GM19395 (cell line): ENCODE results near the gene TNRC6C.
"Not testable (repeated sequence)": the region's sequence is repeated elsewhere in the genome, so short reads cannot be mapped to it uniquely, and the experiment has no call there.

ENCODE experiments used
- ATAC-seq: cut with Tn5 transposase; IDR thresholded peaks from one replicate; pipeline ENCODE4 v1.9.1; 2021; ENCODE audit warnings: mild to moderate bottlenecking, moderate library complexity; ENCODE audit not compliant: unreplicated experiment

TNRC6C gene

DNA sequence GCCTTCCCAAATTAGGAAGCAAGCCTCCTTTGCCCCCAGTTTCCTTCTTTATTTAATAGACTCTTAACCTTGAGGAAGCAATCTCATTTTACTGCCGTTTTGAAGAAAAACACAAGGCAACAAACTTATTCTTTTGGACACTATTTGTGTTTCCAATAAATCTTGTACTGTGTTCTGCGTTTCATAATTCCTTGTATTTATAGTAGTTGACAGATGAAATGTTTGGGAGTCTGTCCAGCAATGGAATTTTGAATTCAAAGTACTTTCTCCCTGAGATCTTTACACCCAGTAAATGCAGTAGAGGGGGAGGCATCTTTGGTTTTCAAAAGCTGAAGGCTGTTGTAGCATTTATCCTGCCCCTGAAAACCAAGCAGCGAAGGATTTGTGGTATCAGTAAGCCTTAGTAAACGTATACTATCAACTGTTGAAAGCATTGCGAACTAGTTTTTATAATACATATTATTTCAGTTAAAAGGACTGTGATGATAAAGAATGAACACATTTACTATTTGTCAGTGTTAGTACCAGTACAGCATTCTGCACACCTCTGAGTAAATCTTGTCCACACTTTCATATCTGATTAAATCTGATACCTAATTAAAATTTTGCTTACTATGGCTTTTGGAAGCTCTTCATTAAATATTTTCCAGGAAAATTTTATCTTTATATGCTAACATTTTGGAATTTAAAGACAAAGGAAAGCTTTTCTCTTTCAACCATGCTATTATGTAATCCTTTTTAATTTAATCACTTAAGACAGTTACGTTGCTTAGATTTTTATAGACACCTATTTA lies 83.1 kb downstream of the TNRC6C start:
- no peak for ATAC-seq

DNA sequence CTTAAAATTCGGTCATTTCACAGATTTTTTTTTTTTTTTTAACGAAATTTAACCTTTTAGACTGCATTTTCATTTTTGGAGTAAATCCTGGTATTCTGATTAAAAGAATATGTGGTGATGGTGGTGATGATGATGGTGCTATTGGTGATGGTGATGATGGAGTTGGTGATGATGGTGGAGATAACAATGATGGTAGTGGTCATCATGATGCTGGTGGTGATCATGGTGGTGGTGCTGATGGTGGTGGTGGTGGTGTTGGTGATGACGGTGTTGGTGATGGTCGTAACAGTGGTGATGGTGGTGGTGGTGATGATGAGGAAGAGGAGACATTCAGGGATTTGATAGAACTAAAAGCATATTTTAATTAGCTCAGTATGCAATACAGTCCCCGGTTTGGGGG lies 84.0 kb downstream of the TNRC6C start:
- ATAC-seq, result no peak

DNA sequence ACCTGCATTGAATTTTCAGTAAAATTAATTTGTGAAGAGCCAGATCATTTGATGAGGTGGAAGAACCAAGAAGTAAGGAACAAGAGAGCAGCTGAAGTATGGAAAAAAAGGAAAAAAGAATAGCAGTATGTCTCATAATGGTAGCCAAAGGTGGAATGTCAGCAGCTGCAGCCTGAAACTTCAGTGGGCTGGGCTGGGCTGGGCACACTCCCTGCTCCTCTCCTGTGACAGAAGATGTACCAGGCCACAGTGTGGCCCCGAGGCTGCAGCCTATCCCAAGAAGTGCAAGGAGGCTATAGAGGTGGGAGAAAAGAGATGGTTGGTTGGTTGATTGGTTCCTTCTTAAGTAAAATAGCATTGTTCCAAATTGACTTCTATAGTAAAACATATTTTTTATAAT lies 84.5 kb downstream of the TNRC6C start:
- no peak for ATAC-seq

DNA sequence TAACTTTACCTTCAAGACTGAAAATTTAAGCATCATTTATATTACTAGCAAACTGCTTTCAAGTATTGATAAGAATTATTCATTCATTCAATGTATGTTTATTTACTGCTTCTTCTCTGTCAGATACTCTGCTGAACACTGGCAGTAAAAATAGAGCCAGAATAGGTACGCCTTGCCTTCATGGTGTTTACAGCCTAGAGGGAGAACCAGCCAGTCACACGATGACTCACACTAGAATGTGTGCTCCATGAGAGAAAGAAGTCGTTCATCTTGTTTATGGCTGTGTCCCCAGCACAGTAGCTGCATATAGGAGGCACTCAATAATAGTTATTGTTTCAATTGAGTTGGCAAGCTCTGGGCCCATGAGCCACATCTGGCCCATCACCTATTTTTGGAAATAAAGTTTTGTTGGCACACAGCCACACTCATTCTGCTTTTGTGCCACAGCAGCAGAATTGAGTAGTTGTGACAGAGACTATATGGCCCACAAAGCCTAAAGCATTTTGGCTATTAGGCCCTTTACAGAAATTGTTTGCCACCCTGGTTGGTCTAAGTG lies 85.9 kb downstream of the TNRC6C start:
- no peak for ATAC-seq

DNA sequence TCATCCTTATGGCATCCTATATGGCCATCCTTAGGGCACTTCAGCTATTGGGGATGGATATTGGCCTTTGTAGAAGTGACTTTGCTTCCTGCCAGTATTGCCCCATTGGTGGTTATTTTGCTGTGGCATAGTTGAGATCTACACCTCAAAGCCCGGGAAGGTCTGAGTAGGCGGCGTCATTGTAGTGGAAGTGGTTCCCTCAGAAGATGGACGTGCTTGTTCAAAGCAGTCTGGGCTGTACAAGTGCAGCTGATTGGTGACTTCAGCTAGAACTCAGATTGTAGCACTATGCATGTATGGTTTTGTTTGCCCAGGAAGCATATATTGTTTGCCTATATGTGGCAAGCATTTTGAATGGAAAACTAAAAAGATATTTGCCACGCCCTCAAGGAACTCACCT lies 86.8 kb downstream of the TNRC6C start:
- no peak for ATAC-seq

DNA sequence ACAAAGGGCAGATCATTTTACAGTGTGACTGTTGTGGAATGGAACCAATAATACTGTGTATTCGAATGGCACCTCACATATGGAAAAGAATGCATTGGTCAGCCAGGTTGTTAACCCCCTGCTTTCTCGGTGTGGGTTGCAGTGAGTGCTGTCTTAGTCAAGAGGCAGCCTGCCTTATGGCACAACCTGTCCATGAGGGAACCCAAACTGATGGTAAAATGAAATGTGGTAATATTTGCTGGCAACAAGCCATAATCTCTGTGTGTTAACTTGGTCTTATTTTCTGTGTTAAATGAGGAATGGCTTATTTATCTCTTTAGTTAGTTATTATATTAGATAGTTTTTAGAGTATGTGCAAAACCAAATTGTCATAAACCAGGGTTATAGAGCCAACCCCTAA lies 88.4 kb downstream of the TNRC6C start:
- no peak for ATAC-seq

DNA sequence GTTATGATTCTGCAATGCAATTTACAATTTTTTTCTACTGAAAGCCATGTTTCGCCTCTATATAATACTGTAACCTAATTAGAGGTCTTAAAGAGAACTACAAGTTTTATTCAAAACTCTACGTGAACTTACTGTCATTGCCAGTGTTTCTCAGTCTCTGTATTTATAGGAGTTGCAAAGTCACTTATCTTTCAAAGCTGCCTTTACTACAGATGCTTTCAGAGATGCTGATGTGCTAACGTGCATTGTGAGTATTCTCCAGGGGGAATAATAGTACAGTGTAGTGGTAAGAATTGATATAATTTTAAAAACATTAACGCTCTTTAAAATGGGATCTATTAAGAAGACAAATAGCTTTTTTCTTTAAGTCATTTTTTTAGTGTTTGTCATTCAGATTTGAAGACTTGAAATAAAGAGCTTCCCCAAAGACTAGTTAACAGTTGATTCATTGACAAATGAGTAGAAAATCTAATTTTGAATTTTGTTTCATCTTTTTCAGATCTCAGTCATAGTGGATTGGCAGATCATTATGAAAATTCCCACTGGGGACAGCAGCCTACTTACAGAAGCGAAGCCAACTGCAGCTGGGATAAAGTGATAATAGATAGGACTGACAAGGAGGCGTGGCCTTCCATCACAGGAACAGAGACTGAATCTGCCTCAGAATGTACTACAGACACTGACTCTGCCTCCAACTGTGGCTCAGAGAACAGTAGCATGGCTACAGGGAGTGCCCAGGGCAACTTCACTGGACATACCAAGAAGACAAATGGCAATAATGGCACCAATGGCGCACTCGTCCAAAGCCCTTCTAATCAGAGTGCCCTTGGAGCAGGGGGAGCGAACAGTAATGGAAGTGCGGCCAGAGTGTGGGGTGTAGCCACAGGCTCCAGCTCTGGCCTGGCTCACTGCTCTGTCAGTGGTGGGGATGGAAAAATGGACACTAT lies 90.1 kb downstream of the TNRC6C start:
- no peak for ATAC-seq

DNA sequence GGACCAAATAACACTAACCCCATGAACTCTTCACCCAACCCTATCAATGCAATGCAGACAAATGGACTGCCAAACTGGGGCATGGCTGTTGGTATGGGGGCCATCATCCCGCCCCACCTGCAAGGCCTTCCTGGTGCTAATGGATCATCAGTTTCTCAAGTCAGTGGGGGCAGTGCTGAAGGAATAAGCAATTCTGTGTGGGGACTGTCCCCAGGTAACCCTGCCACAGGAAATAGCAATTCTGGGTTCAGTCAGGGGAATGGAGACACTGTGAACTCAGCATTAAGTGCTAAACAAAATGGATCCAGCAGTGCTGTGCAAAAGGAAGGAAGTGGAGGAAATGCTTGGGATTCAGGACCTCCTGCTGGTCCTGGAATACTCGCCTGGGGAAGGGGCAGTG lies 91.1 kb downstream of the TNRC6C start:
- no peak for ATAC-seq

DNA sequence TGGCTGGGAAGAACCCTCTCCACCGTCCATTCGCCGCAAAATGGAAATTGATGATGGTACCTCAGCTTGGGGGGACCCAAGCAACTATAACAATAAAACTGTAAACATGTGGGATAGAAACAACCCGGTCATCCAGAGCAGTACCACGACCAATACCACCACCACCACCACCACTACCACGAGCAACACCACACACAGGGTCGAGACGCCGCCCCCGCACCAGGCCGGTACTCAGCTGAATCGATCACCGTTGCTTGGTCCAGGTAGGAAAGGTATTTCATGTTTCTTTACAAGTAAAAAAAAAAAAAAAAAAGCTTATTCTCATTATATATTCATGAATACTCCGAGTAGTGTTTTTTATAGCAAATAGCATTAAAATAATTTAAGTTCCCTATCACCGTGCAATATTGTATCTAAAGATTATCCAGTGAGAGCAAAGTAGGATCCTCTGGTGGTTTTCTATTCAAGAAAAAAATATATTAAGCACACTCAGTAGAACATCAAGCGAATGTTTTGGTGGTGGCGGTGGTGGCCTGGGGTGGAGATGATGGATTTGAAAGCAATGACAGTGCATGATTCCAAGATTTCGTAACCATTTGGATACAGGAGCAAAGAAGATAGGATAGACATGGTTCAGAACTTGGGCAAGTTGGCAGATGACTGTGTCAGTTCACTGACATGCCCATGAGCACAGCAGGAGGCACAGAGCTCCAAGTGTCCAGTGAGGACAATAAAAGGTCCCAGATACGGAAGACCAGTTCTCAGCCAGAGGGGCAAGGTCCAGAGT lies 92.9 kb downstream of the TNRC6C start:
- no peak for ATAC-seq

DNA sequence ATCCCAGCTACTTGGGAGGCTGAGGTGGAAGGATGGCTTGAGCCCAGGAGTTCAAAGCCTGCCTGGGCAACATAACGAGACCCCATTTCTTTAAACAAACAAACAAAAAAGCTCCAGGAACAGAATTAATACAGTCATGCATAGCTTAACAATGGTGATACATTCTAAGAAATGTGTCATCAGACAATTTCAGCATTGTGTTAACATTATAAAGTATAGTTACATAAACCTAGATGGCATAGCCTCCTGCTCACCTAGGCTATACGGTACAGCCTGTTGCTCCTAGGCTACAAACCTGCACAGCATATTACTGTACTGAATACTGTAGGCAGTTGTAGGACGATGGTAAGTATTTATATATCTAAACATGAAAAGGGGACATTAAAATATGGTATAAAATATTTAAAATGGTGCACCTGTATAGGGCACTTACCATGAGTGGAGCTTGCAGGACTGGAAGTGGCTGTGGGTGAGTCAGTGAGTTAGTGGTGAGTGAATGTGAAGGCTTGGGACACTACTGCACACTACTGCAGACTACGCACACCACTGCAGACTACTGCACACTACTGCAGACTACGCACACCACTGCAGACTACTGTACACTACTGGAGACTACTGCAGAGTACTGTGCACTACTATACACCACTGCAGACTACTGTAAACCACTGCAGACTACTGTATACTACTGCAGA lies 95.4 kb downstream of the TNRC6C start:
- ATAC-seq, result no peak

DNA sequence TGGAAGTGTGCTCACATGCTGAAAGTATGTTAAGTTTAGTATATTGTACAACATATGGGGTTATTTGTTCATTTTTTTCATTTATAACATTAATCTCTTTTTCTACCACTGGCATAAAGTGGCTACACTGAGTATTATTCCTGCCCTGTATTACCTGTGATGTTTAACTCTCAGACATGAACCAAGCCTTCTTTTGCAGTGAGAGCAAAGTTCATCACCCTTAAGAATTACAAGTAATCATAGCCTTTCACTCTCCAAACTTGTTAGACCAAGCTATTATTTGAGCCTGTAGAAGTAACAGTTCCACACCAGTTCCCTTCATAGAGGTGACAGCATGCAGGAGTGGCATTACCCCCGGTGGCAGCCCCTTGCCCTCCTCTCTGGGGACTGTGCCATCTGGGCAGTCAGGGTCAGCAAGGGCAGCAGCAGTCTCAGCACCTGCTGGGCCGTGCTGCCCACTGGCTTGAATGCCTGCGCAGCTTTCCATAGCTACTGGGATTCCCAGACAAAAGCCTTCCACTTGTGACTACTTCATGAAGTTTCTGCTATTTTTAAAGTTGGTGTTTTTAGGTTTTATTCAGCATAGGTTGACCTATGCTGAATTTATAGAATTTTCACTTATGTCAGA lies 98.7 kb downstream of the TNRC6C start:
- ATAC-seq, result no peak

DNA sequence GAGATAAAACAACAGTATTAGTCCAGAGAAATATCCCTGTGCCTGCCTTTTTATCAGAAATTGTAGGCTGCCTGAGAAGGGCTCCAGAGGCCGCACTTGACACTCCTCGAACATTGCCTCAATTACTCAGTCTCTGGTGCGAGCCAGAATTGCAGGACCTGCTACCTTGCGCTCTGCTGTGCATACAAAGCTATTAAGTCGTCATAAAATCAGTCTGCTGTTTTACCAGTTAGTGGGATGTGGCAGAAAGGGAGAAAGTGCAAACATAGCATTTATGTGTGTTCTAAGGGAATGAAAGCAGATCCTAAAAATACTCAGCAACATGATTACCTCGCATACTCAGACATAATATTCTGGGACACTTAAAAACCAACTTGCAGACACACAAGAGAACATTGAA lies 99.5 kb downstream of the TNRC6C start:
- no peak for ATAC-seq

DNA sequence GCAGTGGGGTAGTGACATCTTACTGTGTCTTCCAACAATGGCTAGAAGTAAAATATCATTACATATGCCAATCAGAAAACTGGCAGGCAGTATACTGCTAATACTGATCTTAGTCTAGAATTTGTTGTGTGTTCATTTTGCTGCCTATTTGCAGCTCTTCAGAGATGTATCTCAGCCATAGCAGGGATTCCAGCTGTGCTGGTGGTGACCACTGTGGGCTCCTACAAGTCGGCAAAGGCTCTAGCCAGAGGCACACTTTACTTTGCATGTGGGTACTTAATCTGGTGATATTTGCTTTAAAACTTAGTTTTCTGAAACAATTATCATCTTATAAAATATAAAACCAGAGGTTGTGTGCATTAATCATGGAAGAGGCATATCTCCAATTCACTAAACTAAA lies 100.1 kb downstream of the TNRC6C start:
- no peak for ATAC-seq

DNA sequence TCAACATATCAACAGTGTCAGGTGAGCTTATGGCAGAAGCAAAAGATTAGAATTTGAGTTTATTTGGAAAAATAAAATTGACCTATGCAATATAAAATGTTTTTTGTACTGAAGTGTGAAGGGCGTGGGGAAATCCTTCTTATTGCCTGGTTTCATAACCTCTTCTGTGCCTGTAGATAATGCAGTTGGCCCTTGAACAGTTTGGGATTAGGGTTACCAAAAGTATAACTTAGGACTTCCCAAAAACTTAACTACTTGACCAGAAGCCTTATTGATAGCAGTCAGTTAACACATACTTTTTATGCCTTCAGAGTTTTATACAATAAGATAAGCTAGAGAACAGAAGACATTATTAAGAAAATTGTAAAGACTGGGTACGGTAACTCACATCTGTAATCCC lies 104.1 kb downstream of the TNRC6C start:
- ATAC-seq, result no peak

DNA sequence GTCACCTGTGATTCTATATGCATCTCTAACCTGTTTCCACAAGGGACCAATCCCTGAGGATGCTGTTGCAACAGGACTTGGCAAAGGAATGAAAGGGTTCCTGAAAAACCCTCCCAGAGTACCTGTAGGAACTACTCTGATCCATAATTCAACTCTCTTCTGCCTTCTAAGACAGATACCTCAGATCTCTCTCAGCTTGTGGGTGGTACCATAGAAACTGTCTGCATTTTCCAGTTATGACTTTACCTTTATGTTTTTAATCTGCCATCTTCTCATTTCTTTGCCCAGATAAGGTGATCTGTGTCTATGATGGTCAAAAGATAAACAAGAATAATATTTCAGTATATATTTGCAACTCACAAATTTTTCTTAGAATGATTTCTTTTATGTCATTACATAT lies 105.0 kb downstream of the TNRC6C start:
- ATAC-seq, result no peak

DNA sequence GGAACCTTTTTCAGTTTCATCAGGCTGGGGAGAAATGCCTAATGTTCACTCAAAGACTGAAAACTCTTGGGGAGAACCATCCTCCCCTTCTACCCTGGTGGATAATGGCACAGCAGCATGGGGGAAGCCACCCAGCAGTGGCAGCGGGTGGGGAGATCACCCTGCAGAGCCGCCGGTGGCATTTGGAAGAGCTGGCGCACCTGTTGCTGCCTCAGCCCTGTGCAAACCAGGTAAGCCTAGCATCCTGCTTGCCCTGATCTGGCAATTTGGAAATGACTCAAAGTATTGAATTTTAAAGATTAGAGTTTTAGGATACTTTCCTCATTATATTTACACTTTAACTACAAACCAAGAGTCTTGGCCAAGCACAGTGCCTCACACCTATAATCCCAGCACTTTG lies 106.2 kb downstream of the TNRC6C start:
- no peak for ATAC-seq

DNA sequence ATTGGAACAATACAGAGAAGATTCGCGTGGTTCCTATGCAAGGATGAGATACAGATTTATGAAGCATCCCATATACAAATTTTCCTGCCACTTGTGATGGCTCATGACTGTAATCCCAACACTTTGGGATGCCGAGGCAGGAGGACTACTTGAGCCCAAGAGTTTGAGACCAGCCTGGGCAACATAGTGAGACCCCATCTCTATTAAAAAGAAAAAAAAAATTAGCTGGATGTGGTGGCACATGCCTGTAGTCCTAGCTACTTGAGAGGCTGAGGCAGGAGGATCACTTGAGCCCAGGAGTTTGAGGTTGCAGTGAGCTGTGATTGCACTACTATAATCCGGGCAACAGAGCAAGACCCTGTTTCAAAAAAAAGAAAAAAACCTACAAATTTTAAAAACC lies 108.5 kb downstream of the TNRC6C start:
- ATAC-seq, result not testable (repeated sequence)

DNA sequence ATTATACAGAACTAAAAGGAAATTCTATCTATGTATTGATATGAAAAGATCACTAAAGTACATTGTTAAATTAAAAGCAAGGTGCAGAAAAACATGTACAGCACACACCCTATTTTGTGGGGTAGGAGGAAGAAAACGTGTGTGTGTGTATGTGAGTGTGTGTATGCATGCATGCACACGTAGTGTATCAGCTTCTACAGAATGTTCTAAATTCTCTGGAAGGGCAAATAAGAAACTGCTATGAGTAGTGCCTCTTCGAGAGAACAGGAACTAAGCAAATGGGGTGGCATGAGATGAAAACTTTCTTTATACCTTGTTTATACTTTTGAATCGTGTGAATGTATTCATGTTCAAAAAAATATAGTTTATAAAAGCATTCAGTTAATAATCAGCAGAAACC lies 111.2 kb downstream of the TNRC6C start:
- no peak for ATAC-seq

DNA sequence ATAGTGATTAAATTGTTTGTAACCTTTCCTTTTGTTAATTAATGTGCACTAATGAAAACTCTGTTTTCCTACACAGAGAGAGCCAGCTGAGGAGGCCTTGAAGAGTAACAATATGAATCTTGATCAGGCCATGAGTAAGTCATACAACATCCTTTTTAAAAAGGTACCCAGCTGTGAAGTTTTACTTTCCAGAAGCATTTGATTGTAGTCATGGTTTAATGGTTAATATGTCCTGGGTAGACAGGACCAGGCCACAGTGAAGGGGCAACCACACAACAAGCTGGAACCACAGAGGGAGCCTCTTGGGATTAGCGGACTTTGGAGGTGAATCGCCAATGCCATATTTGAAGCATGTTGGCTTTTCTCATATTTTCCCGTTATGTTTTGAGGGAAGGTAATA lies 114.5 kb downstream of the TNRC6C start:
- no peak for ATAC-seq

DNA sequence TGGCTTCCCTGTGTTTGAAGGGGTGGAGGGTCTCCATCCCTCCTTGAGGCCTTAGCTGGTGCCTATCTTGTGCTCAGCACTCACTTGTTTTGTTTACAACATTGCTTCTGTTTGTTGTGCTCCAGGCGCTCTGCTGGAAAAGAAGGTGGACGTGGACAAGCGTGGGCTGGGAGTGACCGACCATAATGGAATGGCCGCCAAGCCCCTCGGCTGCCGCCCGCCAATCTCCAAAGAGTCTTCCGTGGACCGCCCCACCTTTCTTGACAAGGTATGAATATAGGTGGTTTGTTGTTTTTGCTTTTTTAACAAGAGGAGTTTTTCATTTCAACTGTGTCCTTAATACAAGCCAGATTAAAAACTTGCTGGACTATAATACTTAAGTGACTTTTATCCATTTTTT lies 116.5 kb downstream of the TNRC6C start:
- no peak for ATAC-seq
